ENCODE results near the gene IRAK1. TPM values are rescaled to one million over a fixed set of nuclear protein-coding genes. Genes with fewer than 3 reads are reported as not detected.

Gene IRAK1
- polyA plus RNA-seq, 1 donor (not counting 4 experiments of a cell fraction or from before 2014, with no cell fraction given) = 41.5 TPM

- H3K79me2 ChIP-seq (ENCODE audit: control insufficient read depth, insufficient read depth, low read length) = peaks cover 4% of the 10 kb centered on the region
- dilution Hi-C loops (cut with MboI; ENCODE audit: extremely low pct_ligation_motif_present, low sequenced_read_pairs) = no loop called here
Observed at GRCh38 chrX:154033848-154034247, 14.1 kb upstream of the IRAK1 start.

DNA sequence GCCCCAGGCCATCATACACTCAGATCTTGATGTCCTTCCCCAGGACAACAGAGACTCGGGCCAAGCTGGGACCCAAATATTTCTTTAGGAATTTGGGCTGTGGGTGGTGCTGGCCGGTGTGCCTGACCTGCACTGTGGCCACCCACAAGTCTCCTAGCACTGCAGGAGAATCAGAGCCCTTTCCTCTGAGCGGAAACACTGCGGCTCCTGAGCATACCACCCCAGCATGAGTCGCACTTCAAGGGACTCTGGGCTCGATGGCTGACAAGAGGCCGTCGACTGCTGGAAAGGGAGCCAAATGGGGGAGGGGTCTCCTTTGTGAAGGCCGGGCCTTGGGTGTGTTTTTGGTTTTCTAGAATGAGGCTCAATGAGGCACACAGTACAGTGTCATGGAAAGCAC lies 13.0 kb upstream of the IRAK1 start:
- no peaks in the 10 kb centered on the region for H3K27me3 ChIP-seq (ENCODE audit: control insufficient read depth, extremely low read depth, insufficient read depth, low read length)
- H3K79me2 ChIP-seq (ENCODE audit: control insufficient read depth, insufficient read depth, low read length) = no peaks in the 10 kb centered on the region
- TF ChIP-seq EZH2 (IDR thresholded peaks at IDR 0.05; ENCODE audit: low read length) = no peak
- TF ChIP-seq, protein P1, sequence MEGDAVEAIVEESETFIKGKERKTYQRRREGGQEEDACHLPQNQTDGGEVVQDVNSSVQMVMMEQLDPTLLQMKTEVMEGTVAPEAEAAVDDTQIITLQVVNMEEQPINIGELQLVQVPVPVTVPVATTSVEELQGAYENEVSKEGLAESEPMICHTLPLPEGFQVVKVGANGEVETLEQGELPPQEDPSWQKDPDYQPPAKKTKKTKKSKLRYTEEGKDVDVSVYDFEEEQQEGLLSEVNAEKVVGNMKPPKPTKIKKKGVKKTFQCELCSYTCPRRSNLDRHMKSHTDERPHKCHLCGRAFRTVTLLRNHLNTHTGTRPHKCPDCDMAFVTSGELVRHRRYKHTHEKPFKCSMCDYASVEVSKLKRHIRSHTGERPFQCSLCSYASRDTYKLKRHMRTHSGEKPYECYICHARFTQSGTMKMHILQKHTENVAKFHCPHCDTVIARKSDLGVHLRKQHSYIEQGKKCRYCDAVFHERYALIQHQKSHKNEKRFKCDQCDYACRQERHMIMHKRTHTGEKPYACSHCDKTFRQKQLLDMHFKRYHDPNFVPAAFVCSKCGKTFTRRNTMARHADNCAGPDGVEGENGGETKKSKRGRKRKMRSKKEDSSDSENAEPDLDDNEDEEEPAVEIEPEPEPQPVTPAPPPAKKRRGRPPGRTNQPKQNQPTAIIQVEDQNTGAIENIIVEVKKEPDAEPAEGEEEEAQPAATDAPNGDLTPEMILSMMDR (optimal IDR thresholded peaks at IDR 0.05 in 1 of 3, IDR thresholded peaks at IDR 0.05 in 1 of 3, conservative IDR thresholded peaks at IDR 0.05 in 1 of 3; ENCODE audit: extremely low read depth in 1 of 3, insufficient read depth in 2 of 3, low read length in 3 of 3) = no peak
- H4K20me1 ChIP-seq (ENCODE audit: control insufficient read depth, extremely low read depth, insufficient read depth, low read length) = no peaks in the 10 kb centered on the region
- H3K4me2 ChIP-seq (ENCODE audit: control insufficient read depth, extremely low read depth, insufficient read depth, low read depth, low read length) = no peak overlapping the region
- H3K4me1 ChIP-seq (ENCODE audit: control insufficient read depth, extremely low read depth, insufficient read depth, low read length) = no peaks in the 10 kb centered on the region
- no peak overlapping the region for H2AFZ ChIP-seq (ENCODE audit: control insufficient read depth, low read length)
- no peak overlapping the region for H3K4me3 ChIP-seq (ENCODE audit: control insufficient read depth in 2 of 3, extremely low read depth in 1 of 3, insufficient read depth in 2 of 3, low read depth in 1 of 3, low read length in 3 of 3)
- H3K9me1 ChIP-seq (ENCODE audit: control insufficient read depth, extremely low read depth, insufficient read depth, low read length) = no peaks in the 10 kb centered on the region
- no peak overlapping the region for H3K9ac ChIP-seq (ENCODE audit: control insufficient read depth, extremely low read depth, insufficient read depth, low read length)
- no peak overlapping the region for H3K27ac ChIP-seq (ENCODE audit: control insufficient read depth, insufficient read depth, low read length)
- FAIRE-seq (no peak), DNase-seq (ENCODE audit: low read depth, low spot score) (no peak)
- dilution Hi-C loops (cut with MboI; ENCODE audit: extremely low pct_ligation_motif_present, low sequenced_read_pairs) = no loop called here
- peaks cover 2 to 6% of the 10 kb centered on the region in 2 experiments for H3K36me3 ChIP-seq (ENCODE audit: control insufficient read depth in 2 of 2, extremely low read depth in 1 of 2, insufficient read depth in 2 of 2, low read length in 2 of 2)
- no peaks in the 10 kb centered on the region for H3K9me3 ChIP-seq (ENCODE audit: control insufficient read depth, low read depth, low read length)

More at GRCh38 chrX:154033848-154034247, 14.1 kb upstream of the IRAK1 start:
- Histone ChIP-seq H3K27ac (ENCODE audit: control insufficient read depth, insufficient read depth, low read length) (no peak overlapping the region), H3K4me3 (ENCODE audit: control insufficient read depth in 2 of 3, extremely low read depth in 1 of 3, insufficient read depth in 2 of 3, low read depth in 1 of 3, low read length in 3 of 3) (no peak overlapping the region), H3K27me3 (ENCODE audit: control insufficient read depth, extremely low read depth, insufficient read depth, low read length) (no peaks in the 10 kb centered on the region), H3K9ac (ENCODE audit: control insufficient read depth, extremely low read depth, insufficient read depth, low read length) (no peak overlapping the region), H3K9me3 (ENCODE audit: control insufficient read depth, low read depth, low read length) (no peaks in the 10 kb centered on the region), H3K4me2 (ENCODE audit: control insufficient read depth, extremely low read depth, insufficient read depth, low read depth, low read length) (no peak overlapping the region), H3K4me1 (ENCODE audit: control insufficient read depth, extremely low read depth, insufficient read depth, low read length) (no peaks in the 10 kb centered on the region), H2AFZ (ENCODE audit: control insufficient read depth, low read length) (no peak overlapping the region), H3K36me3 (ENCODE audit: control insufficient read depth in 2 of 2, extremely low read depth in 1 of 2, insufficient read depth in 2 of 2, low read length in 2 of 2) (peaks cover 2 to 3% of the 10 kb centered on the region in 2 experiments), H3K9me1 (ENCODE audit: control insufficient read depth, extremely low read depth, insufficient read depth, low read length) (no peaks in the 10 kb centered on the region), H4K20me1 (ENCODE audit: control insufficient read depth, extremely low read depth, insufficient read depth, low read length) (no peaks in the 10 kb centered on the region)
- TF ChIP-seq, protein P1 (optimal IDR thresholded peaks at IDR 0.05 in 1 of 3, IDR thresholded peaks at IDR 0.05 in 1 of 3, conservative IDR thresholded peaks at IDR 0.05 in 1 of 3; ENCODE audit: extremely low read depth in 1 of 3, insufficient read depth in 2 of 3, low read length in 3 of 3) = no peak
- TF ChIP-seq EZH2 (IDR thresholded peaks at IDR 0.05; ENCODE audit: low read length) = no peak
- no peak for DNase-seq (ENCODE audit: low read depth, low spot score)
- no peak for FAIRE-seq

Data from keratinocyte (primary cell).